ENCODE results near the gene USP34. TPM values are rescaled to one million over a fixed set of nuclear protein-coding genes. Genes with fewer than 3 reads are reported as not detected.

The USP34 gene
- total RNA-seq, 1 experiment from 2014 or later = 76.3 TPM

- CTCF ChIA-PET = no interaction called here
- Histone ChIP-seq H2AFZ (ENCODE audit: low read depth, low read length, poor library complexity, severe bottlenecking) (no peak overlapping the region), H4K20me1 (ENCODE audit: insufficient read depth) (no peaks in the 10 kb centered on the region), H3K9me2 (ENCODE audit: insufficient read depth) (no peaks in the 10 kb centered on the region), H3K27ac (ENCODE audit: low read depth, low read length) (no peak overlapping the region), H3K4me1 (ENCODE audit: control insufficient read depth in 1 of 2, insufficient read depth in 2 of 2, low read length in 2 of 2) (no peaks in the 10 kb centered on the region), H3K36me3 (ENCODE audit: control insufficient read depth in 1 of 2, insufficient read depth in 2 of 2, low read length in 2 of 2) (peaks cover 13 to 25% of the 10 kb centered on the region in 2 experiments; a peak in 3 of 4 replicates), H3K4me2 (ENCODE audit: low read length) (no peak overlapping the region), H3K9me3 (ENCODE audit: control insufficient read depth in 1 of 2, insufficient read depth in 1 of 2, low read depth in 1 of 2, low read length in 2 of 2) (no peaks in the 10 kb centered on the region), H3K27me3 (ENCODE audit: insufficient read depth, low read length) (no peaks in the 10 kb centered on the region), H3K9ac (ENCODE audit: low read length) (no peak overlapping the region), H3K4me3 (replicated peaks in 1 of 2; ENCODE audit: low read depth in 1 of 2, low read length in 2 of 2) (no peak overlapping the region), H3K79me2 (ENCODE audit: insufficient read depth, low read length) (peaks cover 33% of the 10 kb centered on the region; the same call in 1 of the 2 replicates)
- RAD21 ChIA-PET (ENCODE audit: low non-redundant PET in 1 of 2, low total read pairs in 2 of 2, uncharacterized antibody in 2 of 2, unreplicated experiment in 2 of 2) = no interaction called here
- BruUV-seq (replicated peaks) = no TSS peak
- TF ChIP-seq FOSL1 (IDR thresholded peaks at IDR 0.05; ENCODE audit: low read depth) = no peak
- DNase-seq (ENCODE audit: low read depth, low spot score) (no peak), ATAC-seq (no peak)
- POLR2A ChIA-PET = no interaction called here
- intact Hi-C loops (cut with micrococcal nuclease) = loop anchor here (5.0 kb wide), 1 partner anchor 62 kb away; no protein-coding TSS in a partner anchor
Observed at GRCh38 chr2:61379521-61379920, 91.4 kb downstream of the USP34 start.

GRCh38 chr2:61378281-61378680, 92.6 kb downstream of the USP34 start:
- CTCF ChIA-PET = no interaction called here
- TF ChIP-seq TCF7L2 (IDR thresholded peaks at IDR 0.05; ENCODE audit: borderline replicate concordance, extremely low read depth, insufficient read depth, insufficient read length) (no peak), ZNF274 (IDR thresholded peaks at IDR 0.05; ENCODE audit: low read depth, low read length) (no peak), ZFX (IDR thresholded peaks at IDR 0.05) (no peak)
- POLR2A ChIA-PET = no interaction called here
- no peak overlapping the region for H3K27ac ChIP-seq (ENCODE audit: low read depth, low read length)
- H3K27me3 ChIP-seq (ENCODE audit: insufficient read depth, low read length) = no peaks in the 10 kb centered on the region
- no peaks in the 10 kb centered on the region for H3K9me3 ChIP-seq (ENCODE audit: control insufficient read depth in 1 of 2, insufficient read depth in 1 of 2, low read depth in 1 of 2, low read length in 2 of 2)
- H3K4me1 ChIP-seq (ENCODE audit: control insufficient read depth in 1 of 2, insufficient read depth in 2 of 2, low read length in 2 of 2) = no peaks in the 10 kb centered on the region
- RAD21 ChIA-PET (ENCODE audit: low non-redundant PET in 1 of 2, low total read pairs in 2 of 2, uncharacterized antibody in 2 of 2, unreplicated experiment in 2 of 2) = no interaction called here
- H3K9ac ChIP-seq (ENCODE audit: low read length) = no peak overlapping the region
- no peaks in the 10 kb centered on the region for H3K9me2 ChIP-seq (ENCODE audit: insufficient read depth)
- BruUV-seq (replicated peaks) = no TSS peak
- intact Hi-C loops (cut with micrococcal nuclease) = loop anchor here (5.0 kb wide), 1 partner anchor 61 kb away; no protein-coding TSS in a partner anchor
- ATAC-seq (no peak), DNase-seq (ENCODE audit: low read depth, low spot score) (no peak)
- H2AFZ ChIP-seq (ENCODE audit: low read depth, low read length, poor library complexity, severe bottlenecking) = no peak overlapping the region
- H3K79me2 ChIP-seq (ENCODE audit: insufficient read depth, low read length) = peaks cover 42% of the 10 kb centered on the region
- no peak overlapping the region for H3K4me3 ChIP-seq (replicated peaks in 1 of 2; ENCODE audit: low read depth in 1 of 2, low read length in 2 of 2)
- H3K36me3 ChIP-seq (ENCODE audit: control insufficient read depth in 1 of 2, insufficient read depth in 2 of 2, low read length in 2 of 2) = peaks cover 20 to 38% of the 10 kb centered on the region in 2 experiments; a peak in 3 of 4 replicates
- no peak overlapping the region for H3K4me2 ChIP-seq (ENCODE audit: low read length)
- no peaks in the 10 kb centered on the region for H4K20me1 ChIP-seq (ENCODE audit: insufficient read depth)

Data from HCT116 (cell line).